Prostate gland (tissue), 2 donors: ENCODE measurements around the gene ANO2.
A peak's percentile ranks its signal among the peaks of the same experiment; 100 is the strongest.

Experiments
- POLR2A ChIP-seq: fragments of 450-650 bp; IDR thresholded peaks from one replicate; pipeline ENCODE4 v1.6.1; 2016; ENCODE audit warnings: antibody characterized with exemption, mild to moderate bottlenecking
- POLR2AphosphoS5 ChIP-seq: sonication (generic); formaldehyde crosslinking; IDR thresholded peaks from one replicate; pipeline ENCODE4 v1.6.1; 2017; ENCODE audit warnings: antibody characterized with exemption
- TF ChIP-seq, protein P1 (sequence below), 4 experiments: fragments of 200-600 bp in 2 of 4; fragments of 450-650 bp in 2 of 4; sonication (generic) in 2 of 4; IDR thresholded peaks; 1 replicate in 3 of 4; 2 replicates in 1 of 4; pipeline ENCODE4 v1.5.1; 2016 to 2019; ENCODE audit warnings: antibody characterized with exemption in 4 of 4, mild to moderate bottlenecking in 2 of 4, moderate library complexity in 2 of 4

GRCh38 chr12:5627053-5627630 lies 317.9 kb downstream of the ANO2 start:
- TF ChIP-seq, protein P1, sequence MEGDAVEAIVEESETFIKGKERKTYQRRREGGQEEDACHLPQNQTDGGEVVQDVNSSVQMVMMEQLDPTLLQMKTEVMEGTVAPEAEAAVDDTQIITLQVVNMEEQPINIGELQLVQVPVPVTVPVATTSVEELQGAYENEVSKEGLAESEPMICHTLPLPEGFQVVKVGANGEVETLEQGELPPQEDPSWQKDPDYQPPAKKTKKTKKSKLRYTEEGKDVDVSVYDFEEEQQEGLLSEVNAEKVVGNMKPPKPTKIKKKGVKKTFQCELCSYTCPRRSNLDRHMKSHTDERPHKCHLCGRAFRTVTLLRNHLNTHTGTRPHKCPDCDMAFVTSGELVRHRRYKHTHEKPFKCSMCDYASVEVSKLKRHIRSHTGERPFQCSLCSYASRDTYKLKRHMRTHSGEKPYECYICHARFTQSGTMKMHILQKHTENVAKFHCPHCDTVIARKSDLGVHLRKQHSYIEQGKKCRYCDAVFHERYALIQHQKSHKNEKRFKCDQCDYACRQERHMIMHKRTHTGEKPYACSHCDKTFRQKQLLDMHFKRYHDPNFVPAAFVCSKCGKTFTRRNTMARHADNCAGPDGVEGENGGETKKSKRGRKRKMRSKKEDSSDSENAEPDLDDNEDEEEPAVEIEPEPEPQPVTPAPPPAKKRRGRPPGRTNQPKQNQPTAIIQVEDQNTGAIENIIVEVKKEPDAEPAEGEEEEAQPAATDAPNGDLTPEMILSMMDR (IDR thresholded peaks at IDR 0.05) = no peak
- TF ChIP-seq POLR2AphosphoS5 (peak; percentile 25), POLR2A (no peak)
